M059J (cell line): ENCODE data around the gene TMEM263. TPM values are rescaled to one million over a fixed set of nuclear protein-coding genes. Genes with fewer than 3 reads are reported as not detected.
"Not testable (repeated sequence)": the region's sequence is repeated elsewhere in the genome, so short reads cannot be mapped to it uniquely, and the experiment has no call there.

Source experiments
- DNase-seq: peaks from one replicate; pipeline ENCODE4 v3.0.0-alpha.2; 2012; ENCODE audit warnings: low read depth
- total RNA-seq: library from RNA; depleted of rRNA; stranded (reverse); fragments of >200 nt; shearing (Covaris generic); gene quantifications from 2 replicates; pipeline ENCODE4 v1.2.3, GENCODE V29; 2014; rRNA removed

The TMEM263 gene
- total RNA-seq, result 106 and 117 TPM in 2 replicates

DNA sequence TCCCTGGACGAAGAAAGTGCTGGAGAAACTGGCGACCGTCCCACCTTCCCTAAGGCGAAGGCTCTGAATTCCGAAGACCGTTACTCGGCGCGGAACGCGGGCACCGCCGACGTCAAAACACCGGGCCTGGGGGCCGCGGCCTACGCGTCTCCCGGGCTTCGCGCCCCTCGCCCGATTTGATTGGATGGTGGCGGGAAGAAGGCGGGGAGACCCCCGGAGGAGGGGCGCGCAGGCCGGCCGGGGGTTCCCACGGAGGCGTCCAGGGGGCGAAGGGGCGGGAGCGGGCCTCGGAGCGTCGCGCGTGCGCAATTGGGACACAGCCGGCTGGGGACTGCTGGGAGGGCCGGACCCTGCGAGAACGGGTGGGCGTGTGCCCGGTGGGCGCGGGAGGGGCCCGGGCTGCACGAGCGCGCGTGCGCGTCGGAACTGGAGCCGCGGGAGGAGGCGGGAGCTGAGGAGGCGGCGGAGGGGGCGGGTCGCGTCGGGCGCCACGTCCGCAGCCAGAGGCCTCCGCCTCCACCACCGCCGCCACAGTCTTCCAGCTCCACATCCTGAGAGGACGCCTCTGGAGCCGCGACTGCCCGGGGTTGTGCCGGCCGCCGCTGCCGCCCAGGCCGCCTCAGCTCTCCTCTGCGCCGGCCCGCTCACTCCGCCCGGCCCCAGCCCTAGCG is at the start of gene TMEM263:
TSS of gene TMEM263 (plus strand) at position 531 of the 671 bp plus-strand sequence. CDS start 11,210 bp downstream, outside the sequence.
- DNase-seq, result peak; percentile 92

DNA sequence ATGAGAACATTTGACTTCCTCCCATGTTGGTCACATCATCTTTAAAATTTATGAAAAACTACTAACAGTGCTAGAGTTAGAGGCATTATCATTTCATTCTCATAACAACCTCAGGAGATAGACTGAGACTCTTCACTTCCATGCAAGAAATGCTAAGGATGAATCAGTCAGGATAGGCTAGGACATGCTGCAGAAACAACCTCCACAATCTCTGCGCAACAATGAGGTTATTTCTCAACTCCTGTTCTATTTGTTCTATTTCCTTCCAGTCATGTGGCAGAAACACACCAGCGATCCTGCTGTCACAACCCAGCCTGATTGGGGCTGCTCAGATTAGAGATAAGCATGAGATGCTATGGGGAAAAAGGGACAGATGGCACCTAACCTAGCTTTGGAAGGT is 49.0 kb upstream of the TMEM263 start:
- no peak for DNase-seq

DNA sequence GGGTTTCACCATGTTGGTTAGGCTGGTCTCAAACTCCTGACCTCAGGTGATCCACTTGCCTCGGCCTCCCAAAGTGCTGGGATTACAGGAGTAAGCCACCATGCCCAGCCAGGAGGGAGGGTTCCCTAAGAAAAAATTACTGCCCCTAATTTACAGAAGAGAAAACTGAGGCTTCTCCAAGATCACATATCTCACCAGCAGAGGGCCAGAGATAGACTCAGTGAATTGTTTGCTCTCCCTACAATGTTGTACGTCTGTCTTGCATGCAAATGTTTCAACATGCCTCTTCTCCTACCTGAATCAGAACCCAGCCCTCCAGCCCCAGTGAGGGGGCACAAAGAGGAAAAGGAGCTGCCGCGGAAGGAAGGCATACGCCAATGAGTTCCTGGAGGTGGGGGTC is 48.3 kb upstream of the TMEM263 start:
- no peak for DNase-seq

DNA sequence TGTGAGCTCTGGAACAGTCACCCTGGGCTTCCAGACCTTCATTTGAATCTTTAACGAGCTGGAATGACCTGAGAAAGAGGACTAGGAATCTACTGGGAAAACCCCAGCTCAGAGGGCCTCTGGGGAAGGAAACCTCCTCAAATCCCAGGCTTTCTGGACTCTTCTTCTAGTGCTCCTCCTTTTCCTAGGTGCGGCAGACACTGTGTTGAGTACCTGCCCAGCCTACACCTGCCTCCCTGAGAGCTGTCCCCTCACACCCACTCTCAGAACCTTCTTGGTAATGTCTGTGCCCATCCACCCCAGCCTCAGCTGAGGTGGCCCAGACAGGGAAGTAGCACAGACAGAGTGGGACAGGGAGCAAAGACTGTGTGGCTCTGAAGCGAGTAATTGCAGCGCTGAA is 47.9 kb upstream of the TMEM263 start:
- DNase-seq, result no peak

DNA sequence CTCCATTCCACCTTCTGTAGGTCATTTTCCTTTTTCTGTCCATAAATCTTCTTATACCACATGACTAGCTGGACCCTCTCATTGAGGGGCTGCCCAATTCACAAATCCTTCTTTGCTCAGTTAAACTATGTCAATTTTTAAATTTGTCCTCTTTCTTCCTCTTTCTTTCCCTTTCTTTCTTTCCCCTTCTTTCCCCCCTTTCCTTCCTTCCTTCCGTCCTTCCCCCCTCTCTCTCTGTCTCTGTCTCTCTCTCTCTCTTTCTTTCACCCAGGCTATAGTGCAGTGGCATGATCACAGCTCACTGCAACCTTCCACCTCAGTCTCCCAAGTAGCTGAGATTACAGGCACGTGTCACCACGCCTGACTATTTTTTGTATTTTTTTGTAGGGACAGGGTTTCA is 47.1 kb upstream of the TMEM263 start:
- DNase-seq, result no peak

DNA sequence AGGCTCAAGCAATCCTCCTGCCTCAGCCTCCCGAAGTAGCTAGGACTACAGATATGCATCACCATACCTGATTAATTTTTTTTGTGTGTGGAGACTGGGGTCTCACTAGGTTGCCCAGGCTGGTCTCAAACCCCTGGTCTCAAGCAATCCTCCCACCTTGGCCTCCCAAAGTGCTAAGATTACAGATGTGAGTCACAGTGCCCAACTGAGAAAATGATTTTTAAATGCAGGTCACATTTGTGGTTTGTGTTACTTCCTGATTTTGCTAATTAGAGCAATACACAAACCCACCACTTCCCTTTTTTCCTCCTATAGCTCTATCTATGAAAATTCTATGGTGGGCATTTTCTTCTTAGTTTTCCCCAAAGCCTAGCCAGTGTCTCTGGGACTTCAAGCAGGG is 45.5 kb upstream of the TMEM263 start:
- no peak for DNase-seq

DNA sequence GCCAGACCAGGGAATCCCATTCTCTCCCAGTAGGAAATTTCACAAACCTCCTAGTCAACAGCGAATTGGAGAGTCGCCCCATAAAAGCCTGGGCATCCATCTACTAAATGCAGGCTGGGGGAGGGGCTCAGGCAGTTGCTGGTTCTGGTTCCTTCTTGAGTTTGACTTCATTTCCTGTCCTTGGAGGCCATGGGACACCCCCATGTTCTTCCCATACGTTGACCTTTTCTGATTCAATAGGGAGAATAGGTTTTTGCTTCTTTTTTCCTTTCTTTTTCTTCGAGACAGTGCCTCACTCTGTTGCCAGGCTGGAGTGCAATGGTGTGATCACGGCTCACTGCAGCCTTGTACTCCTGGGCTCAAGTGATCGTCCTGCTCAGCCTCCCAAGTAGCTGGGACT is 44.1 kb upstream of the TMEM263 start:
- DNase-seq, result no peak

DNA sequence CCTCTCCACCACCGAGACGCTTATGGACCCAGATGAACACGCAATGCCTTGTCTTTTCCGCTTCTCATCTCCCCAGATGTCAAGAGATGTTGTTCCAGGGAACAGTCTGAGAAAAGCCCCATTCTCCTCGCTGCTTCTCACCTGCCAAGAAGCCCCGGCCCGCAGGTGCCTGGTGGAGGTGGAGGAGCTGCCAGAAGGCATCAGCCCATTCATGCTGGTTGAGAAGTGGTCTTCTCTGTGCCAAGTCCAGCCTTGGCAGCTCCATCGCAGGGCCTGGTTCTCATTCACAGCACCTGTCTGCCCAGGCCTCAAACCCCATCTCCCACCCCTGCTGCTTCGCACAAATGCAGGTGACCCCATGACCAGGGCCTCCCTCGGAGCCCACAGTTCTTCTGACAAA is 42.3 kb upstream of the TMEM263 start:
- DNase-seq, result no peak

DNA sequence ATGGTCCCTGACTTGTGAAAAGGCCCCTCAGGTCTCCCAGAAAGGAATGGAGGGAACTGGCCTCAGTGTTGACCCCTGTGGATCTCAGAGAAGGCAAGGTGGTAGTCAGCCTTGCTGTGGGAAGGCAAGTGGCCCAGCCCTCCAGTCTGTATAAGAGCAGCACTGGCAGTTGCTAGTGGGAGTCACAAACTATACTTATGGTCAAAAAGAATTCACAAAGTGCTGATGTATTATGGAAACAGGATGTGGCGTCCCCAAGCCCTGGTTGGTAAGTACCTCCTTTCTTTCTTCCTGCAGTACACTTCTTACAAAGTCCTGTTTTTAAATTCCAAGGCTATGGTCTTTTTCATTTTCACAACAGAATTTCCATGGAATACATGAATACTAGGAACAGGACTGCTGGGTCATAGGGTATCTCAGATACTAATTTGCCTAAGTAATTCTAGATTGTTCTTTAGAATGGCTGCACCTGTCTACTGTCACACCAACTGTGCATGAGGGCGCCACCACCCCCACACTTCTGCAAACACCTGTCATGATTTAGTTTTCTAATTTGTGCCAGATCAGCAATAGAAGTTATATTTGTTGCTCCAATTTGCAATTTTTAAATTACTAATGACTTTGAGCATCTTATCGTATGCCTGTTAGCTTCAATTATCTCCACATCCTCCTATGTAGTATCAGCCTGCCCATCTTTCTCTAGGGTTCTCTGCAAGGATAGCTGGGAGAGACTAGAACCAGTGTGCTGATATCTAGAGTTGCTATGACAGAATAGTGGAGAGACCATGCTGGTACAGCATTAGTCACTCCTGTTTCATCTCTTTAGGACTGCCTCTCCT is 40.7 kb upstream of the TMEM263 start:
- no peak for DNase-seq

DNA sequence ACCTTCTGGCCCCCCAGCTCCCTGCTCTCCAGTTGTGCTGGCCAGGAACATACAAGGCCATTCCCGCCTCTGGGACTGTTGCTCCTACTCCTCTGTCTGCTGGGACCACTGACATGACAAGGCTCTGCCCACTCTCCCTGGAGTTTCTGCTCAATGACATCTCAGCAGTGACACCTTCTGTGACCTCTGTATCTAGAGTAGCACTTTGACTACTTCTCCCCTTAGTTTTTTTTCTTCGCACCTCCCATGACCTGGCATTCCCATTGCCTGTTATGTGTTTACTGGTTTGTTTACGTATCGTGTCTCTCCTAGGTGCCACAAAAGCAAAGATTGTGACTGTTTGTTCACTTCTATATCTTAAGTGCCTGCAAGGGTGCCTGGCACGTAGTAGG is 40.1 kb upstream of the TMEM263 start:
- no peak for DNase-seq

DNA sequence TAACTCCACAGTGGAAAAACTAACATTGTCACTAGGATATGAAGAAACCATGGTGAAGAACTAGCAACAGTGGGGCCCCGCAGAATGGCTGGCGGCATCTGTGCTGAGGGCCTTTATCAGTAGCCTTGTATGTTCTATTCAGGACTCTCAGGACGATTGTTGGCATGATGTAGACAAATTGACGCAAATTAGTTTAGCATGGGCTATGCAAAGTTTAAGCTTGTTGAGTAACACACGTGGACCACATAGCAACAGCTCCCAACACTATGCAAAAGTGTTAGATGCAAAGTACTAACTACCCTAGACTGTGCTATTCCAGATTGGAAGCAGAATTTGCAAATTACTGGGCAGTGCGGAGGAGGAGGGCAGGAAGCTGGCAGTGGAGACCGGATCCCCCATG is 38.2 kb upstream of the TMEM263 start:
- DNase-seq, result no peak

DNA sequence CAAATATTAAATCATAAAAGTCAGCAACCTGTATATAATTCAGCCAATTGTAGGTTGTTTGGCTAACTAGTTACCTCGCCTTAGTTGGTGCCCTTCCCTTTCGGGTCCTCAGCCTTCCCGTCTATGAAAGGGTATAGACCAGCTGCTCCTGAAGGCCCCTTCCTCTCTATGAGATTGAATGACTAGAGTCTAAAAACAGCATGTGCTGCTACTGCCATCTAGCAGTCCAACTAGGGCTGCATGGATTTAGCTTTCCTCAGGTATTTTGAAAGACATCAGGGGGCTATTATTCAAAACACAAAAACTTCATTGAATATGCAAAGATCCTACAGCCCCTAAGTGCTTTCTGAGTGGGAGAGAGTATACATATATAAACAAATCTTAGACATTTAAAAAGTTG is 37.0 kb upstream of the TMEM263 start:
- peak; percentile 28 for DNase-seq

DNA sequence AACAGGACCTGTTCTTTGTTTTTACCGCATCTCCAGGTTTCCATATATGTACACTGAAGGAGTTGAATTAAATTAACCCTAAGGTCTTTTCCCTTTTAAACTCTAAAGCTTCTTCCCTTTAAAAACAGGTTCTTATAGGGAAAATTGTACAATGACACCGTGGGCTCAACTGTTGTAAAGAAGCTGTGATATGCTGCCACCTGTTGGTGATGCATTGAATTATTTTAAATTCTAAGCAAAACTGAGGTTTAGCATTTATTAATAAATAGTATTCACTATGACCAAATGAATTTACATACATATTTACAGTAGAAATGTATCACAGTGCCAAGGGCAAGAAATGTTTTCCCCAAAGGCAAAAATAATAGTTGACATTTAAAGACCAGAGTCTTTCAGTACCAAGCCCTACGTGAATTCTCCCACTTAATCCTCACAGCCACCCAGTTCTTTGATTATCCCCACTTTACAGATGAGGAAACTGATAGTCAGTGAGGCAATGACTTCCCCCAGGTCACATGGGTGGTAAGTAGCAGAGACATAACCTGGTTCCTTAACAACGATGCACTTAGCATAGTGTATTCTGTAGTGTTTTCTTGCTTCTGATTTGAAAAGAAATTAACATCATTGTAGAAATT is 35.7 kb upstream of the TMEM263 start:
- DNase-seq, result peak; percentile 47

DNA sequence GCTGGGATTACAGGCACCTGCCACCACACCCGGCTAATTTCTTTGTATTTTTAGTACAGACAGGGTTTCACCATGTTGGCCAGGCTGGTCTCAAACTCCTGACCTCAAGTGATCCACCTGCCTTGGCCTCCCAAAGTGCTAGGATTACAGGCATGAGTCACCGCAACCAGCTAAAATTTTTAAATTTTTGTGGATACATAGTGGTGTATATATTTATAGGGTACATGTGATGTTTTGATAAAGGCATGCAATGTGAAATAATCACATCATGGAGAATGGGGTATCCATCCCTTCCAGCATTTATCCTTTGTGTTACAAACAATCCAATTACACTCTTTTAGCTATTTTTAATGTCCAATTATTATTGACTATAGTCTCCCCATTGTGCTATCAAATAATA is 33.7 kb upstream of the TMEM263 start:
- DNase-seq, result not testable (repeated sequence)

DNA sequence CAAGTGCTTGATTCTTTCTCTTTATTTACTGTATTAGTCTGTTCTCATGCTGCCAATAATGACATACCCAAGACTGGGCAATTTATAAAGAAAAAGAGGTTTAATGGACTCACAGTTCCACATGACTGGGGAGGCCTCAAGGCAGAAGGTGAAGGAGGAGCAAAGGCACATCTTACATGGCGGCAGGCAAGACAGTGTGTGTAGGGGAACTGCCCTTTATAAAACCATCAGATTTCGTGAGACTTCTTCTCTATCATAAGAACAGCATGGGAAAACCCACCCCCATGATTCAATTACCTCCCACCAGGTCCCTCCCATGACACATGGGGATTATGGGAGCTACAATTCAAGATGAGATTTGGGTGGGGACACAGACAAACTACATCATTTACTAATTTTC is 32.1 kb upstream of the TMEM263 start:
- DNase-seq, result not testable (repeated sequence)

DNA sequence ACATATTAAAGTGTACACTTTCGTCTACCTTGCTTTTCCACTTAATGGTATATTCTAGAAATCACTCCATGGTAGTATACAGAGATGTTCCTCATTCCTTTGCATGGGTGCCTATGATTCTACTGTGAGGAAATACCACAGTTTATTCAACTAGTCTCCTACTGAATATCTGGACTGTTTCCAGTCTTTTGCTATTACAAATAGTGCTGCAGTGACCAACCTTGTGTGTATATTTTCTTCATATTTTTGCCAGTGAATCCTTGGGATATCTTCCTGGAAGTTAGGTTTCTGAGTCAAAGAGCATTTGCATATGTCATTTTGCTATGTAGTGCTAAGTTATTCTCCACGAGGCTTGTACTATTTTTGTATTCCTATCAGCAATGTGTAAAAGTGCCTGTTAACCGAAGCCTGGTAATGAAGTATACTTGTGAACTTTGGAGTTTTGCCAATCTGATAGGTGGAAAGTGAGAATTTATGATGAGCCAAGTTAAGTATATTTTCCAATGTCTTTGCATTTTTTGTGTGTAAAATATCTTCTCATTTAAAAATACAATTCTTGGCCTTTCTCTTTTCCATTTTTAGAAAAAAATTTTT is 31.3 kb upstream of the TMEM263 start:
- no peak for DNase-seq

DNA sequence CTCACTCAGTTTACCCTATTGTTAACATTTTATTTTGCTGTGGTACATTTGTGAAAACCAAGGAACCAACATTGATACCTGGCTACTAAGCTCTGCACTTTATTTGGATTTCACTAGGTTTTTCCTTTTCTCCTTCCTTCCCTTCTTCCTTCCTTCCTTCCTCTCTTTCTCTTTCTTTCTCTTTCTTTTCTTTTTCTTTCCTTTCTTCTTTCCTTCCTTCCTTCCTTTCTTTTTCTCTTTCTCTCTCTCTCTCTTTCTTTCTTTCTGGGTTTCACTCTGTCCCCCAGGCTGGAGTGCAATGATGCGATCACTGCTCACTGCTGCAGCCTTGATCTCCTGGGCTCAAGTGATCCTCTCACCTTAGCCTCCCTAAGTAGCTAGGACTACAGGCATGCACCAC is 29.1 kb upstream of the TMEM263 start:
- DNase-seq, result no peak

DNA sequence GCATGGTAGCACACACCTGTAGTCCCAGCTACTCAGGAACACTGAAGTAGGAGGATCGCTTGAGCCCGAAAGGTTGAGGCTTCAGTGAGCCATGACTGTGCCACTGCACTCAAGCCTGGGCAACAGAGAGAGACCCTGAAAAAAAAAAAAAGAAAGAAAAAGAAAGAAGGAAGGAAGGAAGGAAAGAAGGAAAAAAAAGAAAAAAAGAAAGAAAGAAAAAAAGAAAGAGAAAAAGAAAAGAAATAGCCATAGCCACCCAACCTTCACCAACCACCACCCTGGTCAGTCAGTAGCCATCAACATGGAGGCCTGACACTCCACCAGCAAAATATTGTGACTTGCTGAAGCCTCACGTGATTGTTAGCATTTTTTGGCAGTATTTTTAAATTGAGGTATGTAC is 21.4 kb upstream of the TMEM263 start:
- no peak for DNase-seq

DNA sequence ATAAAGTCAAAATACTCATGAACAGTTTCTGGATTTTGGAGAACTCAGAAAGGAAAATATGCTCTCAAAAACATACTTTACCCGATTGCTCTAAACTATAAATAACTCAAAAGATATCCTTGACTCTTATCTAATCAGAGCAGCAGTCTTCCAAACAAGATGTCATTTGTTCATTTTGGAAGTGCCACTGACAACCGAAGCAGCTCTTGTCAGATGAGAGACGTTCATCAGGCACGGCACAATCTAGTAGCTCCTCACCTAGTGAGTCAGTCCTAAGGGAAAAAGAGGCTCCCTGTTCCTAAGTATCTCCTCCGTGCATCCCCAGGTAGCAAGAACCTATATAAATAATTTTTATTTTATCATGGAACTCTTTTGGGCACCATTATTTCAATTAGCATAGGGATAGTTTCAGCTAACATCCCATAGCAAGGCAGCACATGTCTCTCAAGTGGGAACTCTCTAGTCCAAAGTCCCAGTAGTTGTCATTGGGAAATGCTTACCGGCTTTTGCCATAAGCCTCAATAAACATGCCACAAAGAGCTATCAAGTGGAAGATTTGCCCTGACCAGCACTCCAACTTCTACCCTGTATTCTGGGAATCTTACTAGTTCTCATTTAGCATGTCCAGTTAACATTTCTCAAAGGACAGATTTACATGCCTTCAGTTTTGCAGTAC is 14.1 kb upstream of the TMEM263 start:
- no peak for DNase-seq

DNA sequence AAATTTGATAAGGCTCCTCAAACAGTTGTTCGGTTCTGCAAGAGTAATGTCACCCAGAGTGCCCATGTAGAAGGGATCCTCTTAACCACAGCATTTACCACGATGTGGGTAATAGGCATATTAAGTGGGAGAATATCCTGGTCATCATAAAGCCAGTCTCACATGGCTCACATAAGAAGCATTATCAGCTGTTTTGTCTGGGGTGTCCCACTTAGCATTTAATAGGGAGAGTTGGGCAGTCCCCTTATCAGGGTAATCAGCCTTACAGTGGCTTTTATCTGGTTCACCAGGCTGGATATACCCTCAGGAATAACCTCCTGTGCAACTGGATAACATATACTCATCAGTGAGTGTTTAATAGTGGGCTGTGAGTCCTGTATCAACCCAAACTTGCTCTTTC is 12.9 kb upstream of the TMEM263 start:
- DNase-seq, result no peak

DNA sequence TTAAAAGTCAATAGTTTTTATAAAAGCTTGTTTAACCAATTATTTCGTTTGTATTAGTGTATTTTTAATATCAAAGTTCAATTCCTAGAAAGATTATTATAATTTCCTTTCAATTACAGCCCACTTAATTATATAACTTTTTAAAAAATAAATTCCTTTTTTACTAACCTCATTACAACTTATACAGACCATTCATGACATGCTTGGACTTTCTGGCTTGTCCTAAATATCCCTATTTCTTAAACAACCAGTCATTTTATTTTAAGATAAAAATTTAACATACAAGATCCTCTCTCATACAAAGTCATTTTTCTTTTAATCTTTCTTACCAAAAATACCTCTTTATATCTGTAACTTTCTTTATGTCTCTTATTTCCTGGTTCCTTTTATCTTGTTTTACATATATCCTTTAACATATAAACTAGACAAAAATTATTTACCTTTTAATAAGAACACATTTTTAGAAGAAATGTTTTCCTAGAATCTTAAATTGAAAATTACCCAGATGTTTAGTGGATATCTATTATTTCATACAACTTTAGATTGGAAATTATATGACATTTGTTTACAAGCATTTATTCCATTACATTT is 10.4 kb upstream of the TMEM263 start:
- DNase-seq, result no peak

DNA sequence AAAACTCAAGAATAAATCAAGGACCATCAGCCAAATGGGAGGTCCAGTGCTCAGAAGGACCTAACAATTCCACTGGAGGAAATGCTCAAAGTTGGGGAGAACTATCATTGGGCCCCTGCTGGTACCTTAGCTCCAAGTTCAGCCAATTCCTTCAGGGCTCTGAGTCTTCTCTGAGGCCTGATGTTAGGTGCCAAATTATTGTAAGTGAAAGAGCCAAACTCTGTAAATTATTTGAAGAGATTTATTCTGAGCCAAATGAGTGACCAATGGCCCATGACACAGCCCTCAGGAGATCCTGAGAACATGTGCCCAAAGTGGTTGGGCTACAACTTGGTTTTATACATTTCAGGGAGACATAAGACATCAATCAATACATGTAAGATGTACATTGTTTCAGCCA is 8.2 kb upstream of the TMEM263 start:
- DNase-seq, result no peak
